Fibroblast of skin of right biceps (primary cell): ENCODE measurements around the gene TRAP1.

Source experiments
- DNase-seq: peaks from one replicate; pipeline ENCODE4 v3.0.0-alpha.2; 2013

TRAP1 gene

GRCh38 chr16:3717235-3718018, at the start of gene TRAP1:
TRAP1 (minus strand) TSS chr16:3717524; CDS start chr16:3717508, 16 bp downstream.
- DNase-seq, result peak; percentile 81

- no peak for DNase-seq
Measured at GRCh38 chr16:3766177-3766576, 48.9 kb upstream of the TRAP1 start.

- DNase-seq, result no peak
Measured at GRCh38 chr16:3764409-3764808, 47.1 kb upstream of the TRAP1 start.

- no peak for DNase-seq
Measured at GRCh38 chr16:3762107-3762750, 44.9 kb upstream of the TRAP1 start.

GRCh38 chr16:3761375-3762106, 44.2 kb upstream of the TRAP1 start:
- DNase-seq, result no peak

GRCh38 chr16:3760518-3760917, 43.2 kb upstream of the TRAP1 start:
- DNase-seq, result no peak

GRCh38 chr16:3759736-3760135, 42.4 kb upstream of the TRAP1 start:
- DNase-seq, result no peak

GRCh38 chr16:3756113-3756512, 38.8 kb upstream of the TRAP1 start:
- DNase-seq, result no peak

- DNase-seq, result no peak
Measured at GRCh38 chr16:3755249-3755648, 37.9 kb upstream of the TRAP1 start.

- DNase-seq, result no peak
Measured at GRCh38 chr16:3754772-3755171, 37.4 kb upstream of the TRAP1 start.

- peak; percentile 59 for DNase-seq
Measured at GRCh38 chr16:3754081-3754703, 36.9 kb upstream of the TRAP1 start.

GRCh38 chr16:3752984-3753383, 35.7 kb upstream of the TRAP1 start:
- no peak for DNase-seq

- no peak for DNase-seq
Measured at GRCh38 chr16:3751878-3752277, 34.6 kb upstream of the TRAP1 start.

- DNase-seq, result no peak
Measured at GRCh38 chr16:3748307-3748706, 31.0 kb upstream of the TRAP1 start.

- DNase-seq, result peak; percentile 33
Measured at GRCh38 chr16:3745751-3746355, 28.5 kb upstream of the TRAP1 start.

GRCh38 chr16:3744018-3744417, 26.7 kb upstream of the TRAP1 start:
- DNase-seq, result no peak

- DNase-seq, result no peak
Measured at GRCh38 chr16:3740934-3741333, 23.6 kb upstream of the TRAP1 start.

GRCh38 chr16:3740186-3740585, 22.9 kb upstream of the TRAP1 start:
- DNase-seq, result no peak

GRCh38 chr16:3739636-3740035, 22.3 kb upstream of the TRAP1 start:
- DNase-seq, result no peak

GRCh38 chr16:3738541-3738940, 21.2 kb upstream of the TRAP1 start:
- no peak for DNase-seq

- DNase-seq, result no peak
Measured at GRCh38 chr16:3738128-3738527, 20.8 kb upstream of the TRAP1 start.

- no peak for DNase-seq
Measured at GRCh38 chr16:3737181-3737580, 19.9 kb upstream of the TRAP1 start.

- no peak for DNase-seq
Measured at GRCh38 chr16:3736116-3736515, 18.8 kb upstream of the TRAP1 start.
